ENCODE results near the gene SLC24A3. TPM values are rescaled to one million over a fixed set of nuclear protein-coding genes. Genes with fewer than 3 reads are reported as not detected.

Gene SLC24A3
- total RNA-seq, 6 experiments from 2014 or later = not detected

- no peak for TF ChIP-seq CTCF (IDR thresholded peaks at IDR 0.05)
- DNase-seq = no peak
- Mint-ChIP-seq H3K36me3 (ENCODE audit: low read depth) (0 out of 2 replicates have a peak, but pooled peaks cover 7% of the 10 kb centered on the region), H3K4me1 (ENCODE audit: low read depth) (peaks cover 20% of the 10 kb centered on the region), H3K4me3 (no peak overlapping the region), H3K9me3 (no peaks in the 10 kb centered on the region), H3K27me3 (ENCODE audit: insufficient read depth) (no peaks in the 10 kb centered on the region; the same call in 1 of the 2 replicates), H3K27ac (no peak overlapping the region)
Measured at GRCh38 chr20:19768325-19768842, 555.9 kb downstream of the SLC24A3 start.

GRCh38 chr20:19769507-19769906 is 557.1 kb downstream of the SLC24A3 start:
- Mint-ChIP-seq H3K4me1 (ENCODE audit: low read depth) (peaks cover 9% of the 10 kb centered on the region), H3K4me3 (no peak overlapping the region), H3K36me3 (ENCODE audit: low read depth) (0 out of 2 replicates have a peak, but pooled peaks cover 7% of the 10 kb centered on the region), H3K27me3 (ENCODE audit: insufficient read depth) (no peaks in the 10 kb centered on the region; the same call in 1 of the 2 replicates), H3K9me3 (no peaks in the 10 kb centered on the region), H3K27ac (no peak overlapping the region)
- no peak for TF ChIP-seq CTCF (IDR thresholded peaks at IDR 0.05)
- no peak for DNase-seq

- Mint-ChIP-seq H3K4me1 (ENCODE audit: low read depth) (peaks cover 7% of the 10 kb centered on the region; the same call in 1 of the 2 replicates), H3K9me3 (no peaks in the 10 kb centered on the region), H3K36me3 (ENCODE audit: low read depth) (0 out of 2 replicates have a peak, but pooled peaks cover 7% of the 10 kb centered on the region), H3K27ac (no peak overlapping the region), H3K27me3 (ENCODE audit: insufficient read depth) (no peaks in the 10 kb centered on the region; the same call in 1 of the 2 replicates), H3K4me3 (no peak overlapping the region)
- TF ChIP-seq CTCF (IDR thresholded peaks at IDR 0.05) = no peak
- no peak for DNase-seq
Measured at GRCh38 chr20:19770375-19770774, 557.9 kb downstream of the SLC24A3 start.

- no peak overlapping the region for H3K27ac Mint-ChIP-seq
- H3K4me3 Mint-ChIP-seq = no peak overlapping the region
- H3K4me1 Mint-ChIP-seq (ENCODE audit: low read depth) = peaks cover 7% of the 10 kb centered on the region; the same call in 1 of the 2 replicates
- H3K9me3 Mint-ChIP-seq = no peaks in the 10 kb centered on the region
- H3K27me3 Mint-ChIP-seq (ENCODE audit: insufficient read depth) = no peaks in the 10 kb centered on the region; the same call in 1 of the 2 replicates
- no peak for TF ChIP-seq CTCF (IDR thresholded peaks at IDR 0.05)
- 0 out of 2 replicates have a peak, but pooled peaks cover 7% of the 10 kb centered on the region for H3K36me3 Mint-ChIP-seq (ENCODE audit: low read depth)
- no peak for DNase-seq
Measured at GRCh38 chr20:19771031-19771430, 558.6 kb downstream of the SLC24A3 start.
